ENCODE data around the gene MSLN. TPM values are rescaled to one million over a fixed set of nuclear protein-coding genes. Genes with fewer than 3 reads are reported as not detected.

Gene MSLN
- polyA plus RNA-seq, 1 of the 3 experiments (the other 2 are of a cell fraction): 0.02 TPM

DNA sequence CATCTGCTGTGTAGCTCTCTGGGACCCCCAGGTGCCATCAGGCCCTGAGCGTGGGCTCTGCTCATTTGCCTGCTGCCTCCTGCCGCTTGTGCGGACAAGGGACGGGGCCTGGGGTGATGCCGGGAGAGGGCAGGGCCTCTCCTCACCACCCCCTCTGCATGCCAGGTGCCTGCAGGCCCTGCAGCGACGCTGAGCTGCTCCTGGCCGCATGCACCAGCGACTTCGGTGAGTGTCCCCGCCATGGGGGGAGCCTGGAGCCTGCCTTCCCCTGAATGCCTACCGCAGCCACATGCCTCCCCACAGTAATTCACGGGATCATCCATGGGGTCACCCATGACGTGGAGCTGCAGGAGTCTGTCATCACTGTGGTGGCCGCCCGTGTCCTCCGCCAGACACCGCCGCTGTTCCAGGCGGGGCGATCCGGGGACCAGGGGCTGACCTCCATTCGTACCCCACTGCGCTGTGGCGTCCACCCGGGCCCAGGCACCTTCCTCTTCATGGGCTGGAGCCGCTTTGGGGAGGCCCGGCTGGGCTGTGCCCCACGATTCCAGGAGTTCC is 43.7 kb upstream of the MSLN start:
- no peak for TF ChIP-seq NFIC (IDR thresholded peaks at IDR 0.05; ENCODE audit: borderline replicate concordance)
- no peak for TF ChIP-seq JUND (IDR thresholded peaks at IDR 0.05)
- TF ChIP-seq REST (IDR thresholded peaks at IDR 0.05; ENCODE audit: low read depth, low read length): no peak
- no peak for TF ChIP-seq RCOR1 (IDR thresholded peaks at IDR 0.05; ENCODE audit: low read length)
- TF ChIP-seq POLR2AphosphoS5 (IDR thresholded peaks at IDR 0.05; ENCODE audit: low read depth, low read length): no peak
- no peak for TF ChIP-seq SIN3A (IDR thresholded peaks at IDR 0.05; ENCODE audit: borderline replicate concordance, low read depth, low read length)
- TF ChIP-seq, protein P1, sequence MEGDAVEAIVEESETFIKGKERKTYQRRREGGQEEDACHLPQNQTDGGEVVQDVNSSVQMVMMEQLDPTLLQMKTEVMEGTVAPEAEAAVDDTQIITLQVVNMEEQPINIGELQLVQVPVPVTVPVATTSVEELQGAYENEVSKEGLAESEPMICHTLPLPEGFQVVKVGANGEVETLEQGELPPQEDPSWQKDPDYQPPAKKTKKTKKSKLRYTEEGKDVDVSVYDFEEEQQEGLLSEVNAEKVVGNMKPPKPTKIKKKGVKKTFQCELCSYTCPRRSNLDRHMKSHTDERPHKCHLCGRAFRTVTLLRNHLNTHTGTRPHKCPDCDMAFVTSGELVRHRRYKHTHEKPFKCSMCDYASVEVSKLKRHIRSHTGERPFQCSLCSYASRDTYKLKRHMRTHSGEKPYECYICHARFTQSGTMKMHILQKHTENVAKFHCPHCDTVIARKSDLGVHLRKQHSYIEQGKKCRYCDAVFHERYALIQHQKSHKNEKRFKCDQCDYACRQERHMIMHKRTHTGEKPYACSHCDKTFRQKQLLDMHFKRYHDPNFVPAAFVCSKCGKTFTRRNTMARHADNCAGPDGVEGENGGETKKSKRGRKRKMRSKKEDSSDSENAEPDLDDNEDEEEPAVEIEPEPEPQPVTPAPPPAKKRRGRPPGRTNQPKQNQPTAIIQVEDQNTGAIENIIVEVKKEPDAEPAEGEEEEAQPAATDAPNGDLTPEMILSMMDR (IDR thresholded peaks at IDR 0.05): no peak
- TF ChIP-seq TAF1 (IDR thresholded peaks at IDR 0.05; ENCODE audit: borderline replicate concordance, low read depth, low read length): no peak
- TF ChIP-seq EP300 (IDR thresholded peaks at IDR 0.05; ENCODE audit: borderline replicate concordance in 1 of 2, low read depth in 1 of 2, low read length in 1 of 2): no peak
- no peak for TF ChIP-seq SMC3 (IDR thresholded peaks at IDR 0.05; ENCODE audit: low read depth, low read length)
- no peak for TF ChIP-seq IRF3 (IDR thresholded peaks at IDR 0.05; ENCODE audit: low read depth, low read length)
- no peak for TF ChIP-seq RXRA (IDR thresholded peaks at IDR 0.05; ENCODE audit: borderline replicate concordance, low read depth)
- no peak for TF ChIP-seq EZH2phosphoT487 (IDR thresholded peaks at IDR 0.05; ENCODE audit: borderline replicate concordance, low read depth)
- Histone ChIP-seq H3K36me3 (replicated peaks in 1 of 2; ENCODE audit: control insufficient read depth in 1 of 2, insufficient read depth in 2 of 2, low read length in 1 of 2) (peaks cover 0 to 4% of the 10 kb centered on the region in 2 experiments), H3K79me2 (ENCODE audit: insufficient read depth) (peaks cover 2% of the 10 kb centered on the region; the same call in 1 of the 2 replicates), H3K9me2 (no peaks in the 10 kb centered on the region), H3K9ac (no peak overlapping the region), H3K9me3 (no peaks in the 10 kb centered on the region), H3K27me3 (ENCODE audit: insufficient read depth) (no peaks in the 10 kb centered on the region), H3K4me3 (ENCODE audit: low read depth in 2 of 2, low read length in 1 of 2) (peak overlapping the region in 1 of 2 experiments; percentile 70; a peak in 2 of 4 replicates), H3F3A (replicated peaks; ENCODE audit: insufficient read depth) (peaks cover 28% of the 10 kb centered on the region), H3K4me1 (ENCODE audit: control insufficient read depth in 1 of 2, insufficient read depth in 2 of 2, low read depth in 1 of 2, low read length in 1 of 2) (peaks cover 12 to 44% of the 10 kb centered on the region in 2 experiments; a peak in 3 of 4 replicates), H3K4me2 (peak overlapping the region; percentile 93), H2AFZ (ENCODE audit: low read depth) (no peak overlapping the region), H3K27ac (ENCODE audit: low read depth in 2 of 2, low read length in 1 of 2) (peak overlapping the region in 1 of 2 experiments; percentile 91; a peak in 3 of 4 replicates), H4K20me1 (ENCODE audit: insufficient read depth) (peaks cover 15% of the 10 kb centered on the region; the same call in 1 of the 2 replicates)
- ChIA-PET CTCF (interaction anchor here (1.0 to 22.4 kb wide), 8 partner anchors 11 to 68 kb away, joined by 3 to 358 read pairs (median 20); partner anchors contain the start of genes ANTKMT, CCDC78, CHTF18 and CIAO3), POLR2A (interaction anchor here (0.7 to 2.6 kb wide), 6 partner anchors 8 to 67 kb away, joined by 3 to 13 read pairs (median 4); partner anchors contain the start of genes CCDC78 and CIAO3)
- 98% methylated on average over 22 of the region's 29 CpGs for WGBS (ENCODE audit: low lambda C conversion rate)
- DNase-seq: no peak
